RWPE2 (cell line): Measurements from ENCODE around the gene NSUN2.

Experiments
- ATAC-seq: fragments of 200-7000 bp; cut with Tn5 transposase; 3 replicates; pipeline ENCODE4 v1.9.1; 2021; ENCODE audit warnings: low read depth
- DNase-seq: peaks from one replicate; pipeline ENCODE4 v3.0.0-alpha.2; 2020; ENCODE audit warnings: low spot score
- H3K27ac ChIP-seq: fragments of 450-650 bp; 2 replicates; pipeline ENCODE4 v1.5.1; 2017; ENCODE audit warnings: mild to moderate bottlenecking; ENCODE audit not compliant: poor library complexity, severe bottlenecking
- H3K27me3 ChIP-seq: fragments of 250-450 bp; sonication (Bioruptor Pico); 2 replicates; pipeline ENCODE4 v1.5.1; 2021; ENCODE audit warnings: mild to moderate bottlenecking, moderate library complexity; ENCODE audit not compliant: insufficient read depth, poor library complexity, severe bottlenecking
- H3K36me3 ChIP-seq: fragments of 250-450 bp; sonication (Bioruptor Pico); 2 replicates; pipeline ENCODE4 v1.5.1; 2020; ENCODE audit warnings: low read depth, mild to moderate bottlenecking, moderate library complexity
- H3K4me1 ChIP-seq: fragments of 250-450 bp; sonication (Bioruptor Pico); 2 replicates; pipeline ENCODE4 v1.5.1; 2021; ENCODE audit warnings: mild to moderate bottlenecking, moderate library complexity; ENCODE audit not compliant: insufficient read depth, poor library complexity, severe bottlenecking
- H3K4me3 ChIP-seq: fragments of 250-450 bp; sonication (Bioruptor Pico); 2 replicates; pipeline ENCODE4 v1.5.1; 2021; ENCODE audit warnings: mild to moderate bottlenecking, moderate library complexity; ENCODE audit not compliant: severe bottlenecking
- H3K9me3 ChIP-seq: fragments of 250-450 bp; sonication (Bioruptor Pico); 2 replicates; pipeline ENCODE4 v1.5.1; 2021; ENCODE audit warnings: mild to moderate bottlenecking, moderate library complexity; ENCODE audit not compliant: severe bottlenecking
- TF ChIP-seq, protein P1 (sequence below): fragments of 450-650 bp; IDR thresholded peaks from one replicate; pipeline ENCODE4 v1.5.1; 2017; ENCODE audit warnings: mild to moderate bottlenecking, moderate library complexity; ENCODE audit not compliant: poor library complexity, severe bottlenecking

Gene NSUN2

DNA sequence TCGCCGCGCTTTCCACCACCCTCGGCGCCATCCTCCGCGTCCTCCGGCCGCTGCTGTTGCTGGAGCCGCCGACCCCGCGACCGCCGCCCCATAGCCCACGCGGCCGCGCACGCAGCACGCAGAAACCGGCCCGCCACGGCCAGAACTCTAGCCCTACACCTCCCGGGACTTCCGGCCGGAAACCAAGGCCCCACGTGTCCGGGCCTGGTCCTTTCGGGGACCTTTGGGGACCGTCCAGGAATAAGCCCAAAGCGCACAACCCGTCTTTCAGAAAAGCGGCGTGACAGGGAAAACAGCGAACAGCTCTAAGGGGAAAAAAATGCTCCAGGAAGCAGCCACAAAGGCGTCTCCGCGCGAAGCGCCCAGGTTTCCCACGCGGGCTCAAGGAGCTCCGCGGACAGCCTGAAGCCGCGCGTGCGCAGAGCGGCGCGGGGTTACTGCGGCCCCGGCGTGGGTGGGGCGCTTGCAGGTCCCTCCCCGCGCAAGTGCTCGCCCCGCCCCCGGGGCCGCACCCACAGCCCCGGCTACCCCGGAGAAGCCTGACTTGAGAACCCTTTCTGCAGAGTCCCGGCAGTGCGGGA is at the start of gene NSUN2, which contains the start of gene SRD5A1:
TSS of gene NSUN2 (minus strand) at position 157 of the 581 bp plus-strand sequence. CDS start at position 92, 65 bp downstream.
TSS of gene SRD5A1 (plus strand) at position 553 of the 581 bp plus-strand sequence. CDS start 137 bp downstream, outside the sequence.
- peaks cover 44% of the 10 kb centered on the region for H3K36me3 ChIP-seq
- ATAC-seq (peak; percentile 82), DNase-seq (peak; percentile 93)
- H3K27me3 ChIP-seq, result no peaks in the 10 kb centered on the region
- TF ChIP-seq, protein P1, sequence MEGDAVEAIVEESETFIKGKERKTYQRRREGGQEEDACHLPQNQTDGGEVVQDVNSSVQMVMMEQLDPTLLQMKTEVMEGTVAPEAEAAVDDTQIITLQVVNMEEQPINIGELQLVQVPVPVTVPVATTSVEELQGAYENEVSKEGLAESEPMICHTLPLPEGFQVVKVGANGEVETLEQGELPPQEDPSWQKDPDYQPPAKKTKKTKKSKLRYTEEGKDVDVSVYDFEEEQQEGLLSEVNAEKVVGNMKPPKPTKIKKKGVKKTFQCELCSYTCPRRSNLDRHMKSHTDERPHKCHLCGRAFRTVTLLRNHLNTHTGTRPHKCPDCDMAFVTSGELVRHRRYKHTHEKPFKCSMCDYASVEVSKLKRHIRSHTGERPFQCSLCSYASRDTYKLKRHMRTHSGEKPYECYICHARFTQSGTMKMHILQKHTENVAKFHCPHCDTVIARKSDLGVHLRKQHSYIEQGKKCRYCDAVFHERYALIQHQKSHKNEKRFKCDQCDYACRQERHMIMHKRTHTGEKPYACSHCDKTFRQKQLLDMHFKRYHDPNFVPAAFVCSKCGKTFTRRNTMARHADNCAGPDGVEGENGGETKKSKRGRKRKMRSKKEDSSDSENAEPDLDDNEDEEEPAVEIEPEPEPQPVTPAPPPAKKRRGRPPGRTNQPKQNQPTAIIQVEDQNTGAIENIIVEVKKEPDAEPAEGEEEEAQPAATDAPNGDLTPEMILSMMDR, result no peak
- no peaks in the 10 kb centered on the region for H3K9me3 ChIP-seq
- H3K4me1 ChIP-seq, result peaks cover 24% of the 10 kb centered on the region
- peak within 1 kb of the TSS; percentile 94 for H3K4me3 ChIP-seq
- H3K27ac ChIP-seq, result peak within 1 kb of the TSS; percentile 60

DNA sequence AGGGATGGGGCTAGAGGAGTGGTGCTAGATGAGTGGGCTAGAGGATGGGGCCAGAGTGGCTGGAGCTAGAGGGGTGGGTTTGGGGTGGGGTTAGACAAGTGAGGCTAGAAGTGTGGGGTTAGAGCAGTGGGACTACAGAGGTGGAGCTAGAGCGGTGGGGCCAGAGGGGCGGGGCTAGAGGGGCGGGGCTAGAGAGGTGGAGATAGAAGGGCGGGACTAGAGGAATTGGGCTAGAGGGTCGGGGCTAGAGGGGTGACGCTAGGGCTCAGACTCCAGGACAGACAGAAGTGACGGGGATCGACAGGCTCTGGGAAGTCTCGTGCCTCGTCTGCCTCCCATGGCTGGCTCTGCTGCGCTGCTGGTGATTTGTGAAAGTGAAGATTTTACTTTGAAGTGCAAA is 49.4 kb upstream of the NSUN2 start:
- Histone ChIP-seq H3K27ac (no peak overlapping the region), H3K4me3 (no peak overlapping the region), H3K36me3 (no peaks in the 10 kb centered on the region), H3K27me3 (no peaks in the 10 kb centered on the region), H3K9me3 (no peaks in the 10 kb centered on the region), H3K4me1 (no peaks in the 10 kb centered on the region)
- TF ChIP-seq, protein P1, result no peak
- DNase-seq (no peak), ATAC-seq (no peak)

DNA sequence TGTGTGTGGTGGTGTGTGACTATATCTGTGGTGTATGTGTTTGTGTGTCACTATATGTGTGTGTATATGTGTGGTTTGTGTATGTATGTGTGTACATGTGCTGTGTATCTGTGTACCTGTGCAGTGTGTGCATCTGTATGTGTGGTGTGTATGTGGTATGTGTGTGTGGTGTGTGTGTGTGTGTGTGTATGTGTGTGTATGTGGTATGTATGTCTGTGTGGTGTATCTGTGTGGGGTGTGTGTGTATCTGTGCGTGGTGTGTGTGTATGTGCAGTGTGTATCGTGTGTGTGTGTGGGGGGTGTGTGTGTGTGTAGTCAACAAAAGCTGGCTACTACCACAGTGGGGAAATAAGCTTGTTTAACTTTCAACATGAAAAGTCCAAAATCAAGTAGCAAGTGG is 48.8 kb upstream of the NSUN2 start:
- Histone ChIP-seq H3K36me3 (no peaks in the 10 kb centered on the region), H3K4me3 (no peak overlapping the region)

GRCh38 chr5:6680922-6681321 is 48.1 kb upstream of the NSUN2 start:
- Histone ChIP-seq H3K4me3 (no peak overlapping the region), H3K36me3 (no peaks in the 10 kb centered on the region), H3K4me1 (no peaks in the 10 kb centered on the region), H3K27me3 (no peaks in the 10 kb centered on the region), H3K27ac (no peak overlapping the region), H3K9me3 (no peaks in the 10 kb centered on the region)
- ATAC-seq, result no peak
- DNase-seq, result no peak
- TF ChIP-seq, protein P1, result no peak

More for the DNA sequence above, 48.8 kb upstream of the NSUN2 start:
- Histone ChIP-seq H3K9me3 (no peaks in the 10 kb centered on the region), H3K27ac (no peak overlapping the region), H3K27me3 (no peaks in the 10 kb centered on the region), H3K4me1 (no peaks in the 10 kb centered on the region)
- TF ChIP-seq, protein P1, result no peak
- no peak for ATAC-seq
- DNase-seq, result no peak

DNA sequence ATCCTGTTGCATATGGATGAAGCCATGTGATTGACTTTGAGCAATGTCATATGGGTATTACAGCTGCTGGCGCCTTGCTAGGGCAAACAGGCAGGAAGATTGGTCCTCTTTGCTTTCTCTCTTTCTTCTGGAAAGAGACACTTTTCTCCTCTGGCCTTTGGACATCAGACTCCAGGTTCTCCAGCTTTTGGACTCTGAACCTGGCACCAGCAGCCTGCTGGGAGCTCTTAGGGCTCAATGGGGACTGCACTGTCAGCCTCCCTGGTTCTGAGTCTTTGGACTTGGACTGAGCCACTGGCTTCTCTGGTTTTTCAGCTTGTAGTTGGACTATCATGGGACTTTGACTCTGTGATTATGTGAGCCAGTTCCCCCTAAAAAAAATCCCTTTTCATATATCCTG is 45.5 kb upstream of the NSUN2 start:
- ATAC-seq, result no peak
- no peaks in the 10 kb centered on the region for H3K36me3 ChIP-seq
- DNase-seq, result no peak
- no peaks in the 10 kb centered on the region for H3K9me3 ChIP-seq
- H3K27me3 ChIP-seq, result no peaks in the 10 kb centered on the region
- no peak overlapping the region for H3K27ac ChIP-seq
- no peaks in the 10 kb centered on the region for H3K4me1 ChIP-seq
- no peak overlapping the region for H3K4me3 ChIP-seq
- TF ChIP-seq, protein P1, result no peak
